Gastrocnemius medialis (tissue), 4 donors: ENCODE data around the gene SHH. TPM values are rescaled to one million over a fixed set of nuclear protein-coding genes. Genes with fewer than 3 reads are reported as not detected.

Source experiments
- ATAC-seq, 2 donors: fragments of 150-250 bp; one replicate each; pipeline ENCODE4 v1.9.1; 2016
- DNase-seq, 2 donors: peaks; one replicate each; pipeline ENCODE4 v3.0.0-alpha.2; 2019
- H3K27ac ChIP-seq, 4 donors: fragments of 200-600 bp; sonication (generic); 1 replicate in 1 of 4; 2 replicates in 3 of 4; pipeline ENCODE4 v1.5.1; 2016 to 2018; ENCODE audit warnings: mild to moderate bottlenecking in 2 of 4, moderate library complexity in 1 of 4
- H3K27me3 ChIP-seq, 3 donors: fragments of 200-600 bp; sonication (generic) in 2 of 3; 1 replicate in 1 of 3; 2 replicates in 2 of 3; pipeline versions ENCODE4 v1.5.1 to v1.6.0; 2016 to 2019; ENCODE audit warnings: mild to moderate bottlenecking in 1 of 3, moderate library complexity in 1 of 3
- H3K36me3 ChIP-seq, 2 donors: fragments of 200-600 bp; sonication (generic) in 1 of 2; one replicate each; pipeline ENCODE4 v1.5.1; 2017 to 2018
- H3K4me1 ChIP-seq, 2 donors: fragments of 200-600 bp; sonication (generic) in 1 of 2; one replicate each; pipeline ENCODE4 v1.5.1; 2016 to 2017; ENCODE audit warnings: mild to moderate bottlenecking in 2 of 2
- H3K4me3 ChIP-seq, 4 donors: fragments of 200-600 bp; sonication (generic) in 3 of 4; 1 replicate in 1 of 4; 2 replicates in 3 of 4; pipeline ENCODE4 v1.5.1; 2016 to 2019; ENCODE audit warnings: mild to moderate bottlenecking in 2 of 4
- H3K9me3 ChIP-seq, 3 donors: fragments of 200-600 bp; sonication (generic) in 2 of 3; 1 replicate in 1 of 3; 2 replicates in 2 of 3; pipeline ENCODE4 v1.5.1; 2016 to 2019
- CTCF ChIP-seq, 5 experiments: fragments of 450-650 bp in 3 of 5; fragments of 200-600 bp in 2 of 5; sonication (generic) in 2 of 5; IDR thresholded peaks in 4 of 5; conservative IDR thresholded peaks in 1 of 5; 1 replicate in 4 of 5; 2 replicates in 1 of 5; pipeline ENCODE4 v1.5.1; 2016 to 2019; ENCODE audit warnings: antibody characterized with exemption in 5 of 5, mild to moderate bottlenecking in 3 of 5, moderate library complexity in 3 of 5
- POLR2A ChIP-seq, 2 donors: fragments of 450-650 bp; IDR thresholded peaks; one replicate each; pipeline ENCODE4 v1.6.1; 2017; ENCODE audit warnings: antibody characterized with exemption in 2 of 2, mild to moderate bottlenecking in 2 of 2, moderate library complexity in 2 of 2
- in situ Hi-C, 4 donors: fragments of 200-750 bp; cut with MboI; loops; one replicate each; pipeline versions ENCODE4 v1.15.0 to v1.8.0; 2017; ENCODE audit warnings: low sequenced_read_pairs in 4 of 4
- intact Hi-C: fragments of 100-400 bp; cut with DNase I; formaldehyde crosslinking; loops from one replicate; pipeline ENCODE4 v1.15.1; 2023; ENCODE audit warnings: low total_unique reads
- total RNA-seq, 4 donors: library from RNA; depleted of rRNA; stranded (reverse); fragments of >200 nt; gene quantifications; one replicate each; pipeline versions ENCODE4 v1.1.0 to v1.2.3, GENCODE V29; 2016

SHH gene
- total RNA-seq, 4 donors from 2014 or later: not detected

GRCh38 chr7:155851892-155852291 lies 39.6 kb upstream of the SHH start:
- Histone ChIP-seq H3K27ac (no peak overlapping the region), H3K9me3 (no peaks in the 10 kb centered on the region), H3K36me3 (no peaks in the 10 kb centered on the region), H3K4me3 (no peak overlapping the region), H3K4me1 (no peaks in the 10 kb centered on the region), H3K27me3 (peaks cover 0 to 5% (median 0%) of the 10 kb centered on the region in 3 donors)
- intact Hi-C loops: no loop called here
- DNase-seq (no peak), ATAC-seq (no peak)
- in situ Hi-C loops: no loop called here
- TF ChIP-seq POLR2A (IDR thresholded peaks at IDR 0.05) (no peak), CTCF (IDR thresholded peaks at IDR 0.05 in 4 of 5, conservative IDR thresholded peaks at IDR 0.05 in 1 of 5) (no peak)

GRCh38 chr7:155850766-155851678 lies 38.8 kb upstream of the SHH start:
- TF ChIP-seq CTCF (IDR thresholded peaks at IDR 0.05 in 4 of 5, conservative IDR thresholded peaks at IDR 0.05 in 1 of 5) (no peak), POLR2A (IDR thresholded peaks at IDR 0.05) (no peak)
- H3K27me3 ChIP-seq: peaks cover 0 to 5% (median 0%) of the 10 kb centered on the region in 3 donors
- ATAC-seq (no peak), DNase-seq (no peak)
- H3K4me3 ChIP-seq: no peak overlapping the region
- H3K4me1 ChIP-seq: no peaks in the 10 kb centered on the region
- no peaks in the 10 kb centered on the region for H3K36me3 ChIP-seq
- H3K9me3 ChIP-seq: no peaks in the 10 kb centered on the region
- H3K27ac ChIP-seq: no peak overlapping the region
- intact Hi-C loops: no loop called here
- in situ Hi-C loops: no loop called here

- in situ Hi-C loops (no loop called here), intact Hi-C loops (no loop called here)
- H3K27me3 ChIP-seq: peaks cover 0 to 5% (median 3%) of the 10 kb centered on the region in 3 donors
Observed at GRCh38 chr7:155850001-155850436, 37.8 kb upstream of the SHH start.

More at GRCh38 chr7:155850001-155850436, 37.8 kb upstream of the SHH start:
- no peaks in the 10 kb centered on the region for H3K36me3 ChIP-seq
- no peak overlapping the region for H3K27ac ChIP-seq
- DNase-seq: no peak
- no peaks in the 10 kb centered on the region for H3K4me1 ChIP-seq
- no peak for TF ChIP-seq POLR2A (IDR thresholded peaks at IDR 0.05)
- no peak for TF ChIP-seq CTCF (IDR thresholded peaks at IDR 0.05 in 4 of 5, conservative IDR thresholded peaks at IDR 0.05 in 1 of 5)
- no peaks in the 10 kb centered on the region for H3K9me3 ChIP-seq
- no peak for ATAC-seq
- no peak overlapping the region for H3K4me3 ChIP-seq
